Amniotic epithelial cell (primary cell): ENCODE results near the gene GALK2.
"Not testable (repeated sequence)": the region's sequence is repeated elsewhere in the genome, so short reads cannot be mapped to it uniquely, and the experiment has no call there.

Experiments used
- DNase-seq: peaks from one replicate; pipeline ENCODE4 v3.0.0-alpha.2; 2010; ENCODE audit warnings: low read depth

The GALK2 gene

DNA sequence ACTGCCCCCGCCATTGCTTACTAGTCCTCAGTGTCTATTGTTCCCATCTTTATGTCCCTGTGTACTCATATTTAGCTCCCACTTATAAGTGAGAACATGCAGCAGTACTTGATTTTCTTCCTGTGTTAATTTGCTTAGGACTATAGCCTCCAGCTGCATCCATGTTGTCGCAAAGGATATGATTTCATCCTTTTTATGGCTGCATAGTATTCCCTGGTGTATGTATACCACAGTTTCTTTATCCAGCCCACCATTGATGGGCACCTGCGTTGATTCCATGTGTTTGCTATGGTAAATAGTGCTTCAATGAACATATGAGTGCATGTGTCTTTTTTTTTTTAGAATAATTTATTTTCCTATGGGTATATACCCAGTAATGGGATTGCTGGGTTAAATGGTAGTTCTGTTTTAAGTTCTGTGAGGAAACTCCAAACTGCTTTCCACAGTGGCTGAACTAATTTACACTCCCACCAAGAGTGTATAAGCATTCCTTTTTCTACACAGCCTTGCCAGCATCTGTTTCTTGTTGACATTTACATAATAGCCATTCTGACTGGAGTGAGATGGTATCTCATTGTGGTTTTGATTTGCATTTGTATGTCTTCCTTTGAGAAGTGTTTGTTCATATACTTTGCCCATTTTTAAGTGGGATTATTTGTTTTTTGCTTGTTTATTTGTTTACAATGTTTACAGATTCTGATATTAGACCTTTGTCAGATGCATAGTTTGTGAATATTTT lies 53.7 kb downstream of the GALK2 start:
- peak; percentile 57 for DNase-seq

- peak; percentile 60 for DNase-seq
Measured at GRCh38 chr15:49225572-49226281, 55.7 kb downstream of the GALK2 start.

DNA sequence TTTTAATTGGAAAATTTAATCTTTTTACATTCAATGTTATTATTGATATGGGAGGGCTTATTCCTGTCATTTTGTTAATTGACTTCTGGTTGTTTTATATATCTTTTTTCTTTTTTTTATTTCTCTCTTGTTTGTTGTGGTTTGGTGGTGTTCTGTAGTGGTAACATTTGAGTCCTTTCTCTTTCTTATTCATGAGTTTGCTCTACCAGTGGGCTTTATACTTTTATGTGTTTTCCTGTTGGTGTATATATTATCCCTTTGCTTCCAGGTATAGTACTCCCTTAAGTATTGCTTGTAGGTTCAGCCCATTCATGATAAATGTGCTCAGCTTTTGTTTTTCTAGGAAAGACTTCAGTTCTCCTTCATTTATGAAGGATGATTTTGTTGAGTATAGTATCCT lies 57.6 kb downstream of the GALK2 start:
- no peak for DNase-seq

DNA sequence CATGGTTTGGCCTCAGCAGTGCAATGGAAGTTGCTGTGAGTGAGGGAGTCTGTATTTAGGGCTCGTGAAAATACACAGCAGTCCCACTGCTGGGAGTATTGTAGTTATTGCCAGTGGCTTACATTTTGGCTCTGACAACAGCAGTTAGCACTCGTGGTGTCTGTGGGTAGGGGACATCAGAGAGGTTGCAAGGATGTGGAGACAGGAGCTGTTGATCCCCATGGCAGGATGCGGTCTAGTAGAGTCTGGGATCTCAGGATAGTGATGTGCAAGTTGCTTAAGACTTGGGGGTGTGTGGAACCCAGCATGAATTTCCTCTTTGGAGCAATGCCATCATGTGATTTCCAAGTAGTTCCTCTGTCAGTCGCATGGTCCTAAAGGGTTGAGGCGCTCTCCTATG lies 59.9 kb downstream of the GALK2 start:
- DNase-seq = no peak

- DNase-seq = no peak
Measured at GRCh38 chr15:49232236-49232806, 62.3 kb downstream of the GALK2 start.

- peak; percentile 74 for DNase-seq
Measured at GRCh38 chr15:49235446-49236124, 65.5 kb downstream of the GALK2 start.

DNA sequence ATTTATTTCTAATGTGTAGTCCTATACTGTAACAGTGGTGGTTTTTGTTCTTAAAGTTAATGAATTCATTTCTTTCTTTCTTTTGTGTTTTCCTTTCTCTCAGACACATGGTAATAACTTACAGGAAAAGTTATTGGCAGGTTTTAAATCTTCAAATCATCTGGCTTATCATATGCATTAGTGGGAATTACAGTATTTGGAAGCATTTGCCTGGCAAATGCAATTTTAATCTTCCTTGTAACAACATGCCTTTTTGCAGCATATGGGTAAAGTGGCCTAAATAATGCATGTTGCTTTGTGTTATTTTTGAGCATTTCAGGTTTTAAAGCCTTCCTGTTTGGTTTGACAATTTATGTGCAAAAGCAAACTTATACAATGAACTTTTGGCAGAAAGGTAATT lies 66.8 kb downstream of the GALK2 start:
- DNase-seq = no peak

- peak; percentile 97 for DNase-seq
Measured at GRCh38 chr15:49238342-49238741, 68.3 kb downstream of the GALK2 start.

DNA sequence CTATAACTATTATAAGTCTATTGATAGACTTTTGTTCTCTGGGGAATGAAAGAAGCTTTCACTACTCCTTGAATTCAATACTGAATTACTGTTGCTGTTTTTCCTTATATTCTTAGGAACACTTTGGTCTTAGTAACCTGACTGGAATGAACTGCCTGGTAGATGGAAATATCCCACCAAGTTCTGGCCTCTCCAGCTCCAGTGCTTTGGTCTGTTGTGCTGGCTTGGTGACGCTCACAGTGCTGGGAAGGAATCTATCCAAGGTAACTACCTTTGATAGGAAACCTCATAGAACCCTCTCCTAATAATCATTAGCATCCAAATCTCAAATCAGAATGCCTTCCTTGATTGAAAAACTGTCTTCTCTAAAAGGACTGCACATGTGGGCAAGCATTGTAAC lies 69.1 kb downstream of the GALK2 start:
- no peak for DNase-seq

GRCh38 chr15:49242820-49243219 lies 72.8 kb downstream of the GALK2 start:
- DNase-seq = peak; percentile 96

DNA sequence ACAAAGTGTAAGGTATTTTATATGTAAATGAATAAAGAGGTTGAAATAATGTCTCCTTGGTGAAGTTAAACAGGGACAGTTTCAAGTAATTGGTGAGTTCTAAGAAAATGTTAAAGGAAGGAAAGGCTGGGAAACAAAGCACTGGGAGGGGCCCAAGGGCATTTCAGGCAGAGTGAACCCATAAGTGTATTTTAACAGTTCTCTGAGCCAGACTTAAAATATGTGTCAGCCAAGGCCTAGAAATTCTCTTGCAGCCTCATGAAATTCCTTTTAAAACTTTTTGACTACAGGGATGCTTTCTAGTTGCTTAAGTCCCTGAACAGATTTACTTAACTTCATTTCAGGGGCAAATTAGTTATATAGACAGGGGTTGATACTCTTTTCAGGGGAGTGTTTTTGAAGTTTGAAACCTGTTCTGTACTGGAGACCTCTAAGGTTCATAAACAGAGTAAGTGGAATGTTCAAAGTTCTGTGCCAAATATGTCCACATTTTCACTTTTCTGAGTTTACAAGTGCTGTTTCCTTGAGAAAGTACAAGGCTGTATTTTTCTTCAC lies 77.6 kb downstream of the GALK2 start:
- peak; percentile 36 for DNase-seq

DNA sequence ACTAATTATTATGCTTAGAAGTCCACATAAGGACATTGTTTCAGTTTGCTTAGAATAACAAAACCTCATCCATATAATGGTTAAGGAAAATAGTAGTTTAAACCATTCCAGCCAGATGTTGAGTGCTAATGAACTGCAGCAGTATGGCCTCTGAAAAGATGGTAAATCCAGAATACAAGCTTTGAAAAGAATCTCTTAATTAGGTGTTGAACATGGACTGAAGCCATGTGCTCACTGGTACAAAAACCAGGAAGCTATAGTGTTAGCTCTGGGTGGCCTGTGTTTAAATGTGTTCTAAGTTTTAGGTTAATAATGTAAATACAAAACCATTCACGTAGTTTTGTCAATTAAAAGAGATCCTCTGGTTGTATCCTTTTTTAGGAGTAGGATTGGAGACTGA lies 78.2 kb downstream of the GALK2 start:
- no peak for DNase-seq

DNA sequence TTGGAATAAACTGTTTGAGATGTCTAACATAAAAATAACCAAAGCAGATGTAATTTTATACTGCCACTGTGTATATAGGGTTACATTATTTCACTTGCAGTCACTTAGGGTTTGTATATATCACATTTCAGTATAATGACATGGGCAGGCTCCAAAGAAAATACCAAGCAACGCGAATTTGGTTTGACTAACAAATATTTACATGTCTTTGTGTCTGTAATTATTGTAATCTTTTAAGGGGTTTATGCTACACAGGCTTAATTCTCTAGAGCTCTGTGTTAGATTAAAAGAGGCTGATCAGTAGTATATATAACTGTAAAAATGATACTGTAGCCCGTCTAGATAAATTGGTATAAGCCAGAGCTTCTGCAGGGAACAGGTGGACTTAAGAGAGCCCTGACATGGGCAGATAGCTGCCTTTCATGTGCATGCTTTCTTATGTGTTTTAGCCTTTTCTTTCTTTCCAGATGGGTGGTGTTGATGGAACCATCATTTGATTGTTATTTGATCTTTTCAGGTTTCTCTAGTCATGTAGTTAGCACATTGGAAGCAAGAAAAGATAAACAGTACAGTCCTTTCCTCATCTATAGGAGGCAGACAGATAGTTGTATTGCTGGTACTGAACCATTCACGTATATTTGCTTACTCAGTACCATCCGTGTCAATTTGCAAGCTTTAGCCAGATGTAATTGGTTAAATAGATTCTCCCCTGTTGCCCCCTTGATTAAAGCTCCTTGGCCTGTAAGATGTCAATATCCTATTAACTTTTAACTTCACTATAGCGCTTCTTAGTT lies 86.1 kb downstream of the GALK2 start:
- no peak for DNase-seq

DNA sequence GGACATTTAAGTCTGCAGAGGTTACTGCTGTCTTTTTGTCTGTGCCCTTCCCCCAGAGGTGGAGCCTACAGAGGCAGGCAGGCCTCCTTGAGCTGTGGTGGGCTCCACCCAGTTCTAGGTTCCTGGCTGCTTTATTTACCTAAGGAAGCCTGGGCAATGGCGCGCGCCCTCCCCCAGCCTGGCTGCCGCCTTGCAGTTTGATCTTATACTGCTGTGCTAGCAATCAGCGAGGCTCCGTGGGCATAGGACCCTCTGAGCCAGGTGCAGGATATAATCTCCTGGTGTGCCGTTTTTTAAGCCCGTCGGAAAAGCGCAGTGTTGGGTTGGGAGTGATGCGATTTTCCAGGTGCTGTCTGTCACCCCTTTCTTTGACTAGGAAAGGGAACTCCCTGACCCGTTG lies 95.1 kb downstream of the GALK2 start:
- DNase-seq = not testable (repeated sequence)

- DNase-seq = no peak
Measured at GRCh38 chr15:49265911-49266310, 95.9 kb downstream of the GALK2 start.

- DNase-seq = peak; percentile 72
Measured at GRCh38 chr15:49270541-49271421, 100.7 kb downstream of the GALK2 start.

GRCh38 chr15:49273734-49274318 lies 103.8 kb downstream of the GALK2 start:
- DNase-seq = peak; percentile 35

- no peak for DNase-seq
Measured at GRCh38 chr15:49278751-49279150, 108.7 kb downstream of the GALK2 start.

DNA sequence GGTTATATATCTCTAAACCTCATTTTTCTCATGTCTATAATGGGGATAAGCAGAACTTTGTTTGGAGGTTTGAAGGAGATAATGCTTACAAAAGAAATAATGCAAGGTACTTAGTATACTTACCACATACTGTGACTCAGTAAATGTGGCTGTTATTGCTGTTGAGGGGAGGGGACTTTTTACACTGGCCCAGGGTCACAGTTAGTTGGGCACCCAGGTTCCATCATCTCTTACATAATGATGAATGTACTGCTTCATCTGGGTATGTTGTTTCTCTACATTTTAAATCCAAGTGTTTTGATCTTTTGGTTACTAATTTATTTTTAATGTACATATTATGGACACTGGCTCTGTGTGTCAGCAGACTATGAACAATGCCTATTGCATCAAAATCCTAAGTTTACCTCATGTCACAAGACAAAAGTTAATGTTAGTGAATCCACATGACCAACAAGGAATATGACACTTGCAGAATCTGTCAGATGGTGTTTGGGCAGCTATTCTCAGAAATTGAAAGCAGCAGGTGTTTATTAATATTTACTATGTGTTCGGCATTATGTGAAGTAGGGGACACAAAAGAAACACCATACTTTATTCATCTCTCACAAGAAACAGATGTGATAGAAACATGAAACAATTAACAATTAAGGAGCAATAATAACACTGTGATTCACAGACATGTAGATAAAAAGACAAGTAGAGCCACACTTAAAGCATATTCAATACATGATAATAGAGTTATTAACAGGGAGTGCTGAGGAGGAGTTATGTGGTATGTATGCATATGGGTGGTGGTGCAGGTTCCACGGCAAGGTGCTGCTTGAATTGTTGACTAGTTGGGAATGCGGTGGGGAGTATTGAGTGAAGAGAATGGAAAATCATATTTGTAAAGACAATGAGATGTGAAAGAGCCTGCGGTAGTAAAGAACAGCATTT lies 109.7 kb downstream of the GALK2 start:
- DNase-seq = peak; percentile 26
